Ascending aorta (tissue), 2 donors: Measurements from ENCODE around the gene ADCY9. TPM values are rescaled to one million over a fixed set of nuclear protein-coding genes. Genes with fewer than 3 reads are reported as not detected.

Experiments
- DNase-seq, 2 donors: peaks; one replicate each; pipeline ENCODE4 v3.0.0-alpha.2; 2019; ENCODE audit warnings: low spot score in 2 of 2
- H3K27ac ChIP-seq, 2 donors: fragments of 200-600 bp; sonication (generic); one replicate each; pipeline ENCODE4 v1.5.1; 2016 to 2017; ENCODE audit warnings: mild to moderate bottlenecking in 1 of 2
- H3K27me3 ChIP-seq: fragments of 200-600 bp; sonication (generic); one replicate; pipeline ENCODE4 v1.5.1; 2017
- H3K36me3 ChIP-seq, 2 donors: fragments of 200-600 bp; sonication (generic); one replicate each; pipeline ENCODE4 v1.5.1; 2016
- H3K4me1 ChIP-seq, 2 donors: fragments of 200-600 bp; sonication (generic); one replicate each; pipeline ENCODE4 v1.5.1; 2016 to 2017; ENCODE audit warnings: mild to moderate bottlenecking in 1 of 2
- H3K4me3 ChIP-seq, 2 donors: fragments of 200-600 bp; sonication (generic); one replicate each; pipeline ENCODE4 v1.5.1; 2016 to 2017; ENCODE audit warnings: mild to moderate bottlenecking in 1 of 2
- H3K9me3 ChIP-seq, 2 donors: fragments of 200-600 bp; sonication (generic); one replicate each; pipeline ENCODE4 v1.5.1; 2016
- intact Hi-C: fragments of 100-400 bp; cut with DNase I; formaldehyde crosslinking; loops from one replicate; pipeline ENCODE4 v1.15.1; 2023
- total RNA-seq: library from RNA; depleted of rRNA; stranded (reverse); fragments of >200 nt; gene quantifications from one replicate; pipeline ENCODE4 v1.1.0, GENCODE V29; 2016
- TF ChIP-seq, protein P1 (sequence below), 3 experiments: fragments of 200-600 bp in 2 of 3; fragments of 450-650 bp in 1 of 3; sonication (generic) in 2 of 3; IDR thresholded peaks; one replicate each; pipeline ENCODE4 v1.5.1; 2016 to 2019; ENCODE audit warnings: antibody characterized with exemption in 3 of 3, mild to moderate bottlenecking in 1 of 3, moderate library complexity in 1 of 3

The ADCY9 gene
- total RNA-seq, 1 donor from 2014 or later: 49.7 TPM

DNA sequence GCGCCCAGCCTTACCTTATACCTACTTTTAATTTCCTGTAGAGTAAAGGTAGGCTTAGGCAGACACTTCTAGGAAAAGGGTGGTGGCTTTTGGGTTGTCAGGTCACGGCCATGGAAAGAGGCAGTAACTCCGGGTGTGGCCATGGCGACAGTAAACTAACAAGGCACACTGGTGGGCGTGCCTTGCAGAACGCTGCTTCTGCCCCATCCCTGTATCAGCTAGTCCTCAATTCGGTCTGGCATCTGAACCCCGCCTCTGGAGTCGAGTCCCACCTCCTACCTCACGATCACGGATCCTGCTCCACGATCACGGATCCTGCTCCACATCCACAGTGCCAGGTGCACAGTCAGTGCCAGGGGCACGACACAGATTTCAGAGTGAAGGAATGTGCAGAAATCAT is 5.6 kb downstream of the ADCY9 start:
- no peak for DNase-seq
- Histone ChIP-seq H3K27ac (peak overlapping the region; percentile 6 to 39), H3K4me1 (peaks cover 0 to 25% of the 10 kb centered on the region in 2 donors), H3K4me3 (peak overlapping the region; percentile 89 to 95), H3K9me3 (no peaks in the 10 kb centered on the region), H3K36me3 (no peaks in the 10 kb centered on the region), H3K27me3 (no peaks in the 10 kb centered on the region)
- intact Hi-C loops: loop anchor here (5.0 kb wide), 1 partner anchor 93 kb away; no protein-coding TSS in a partner anchor
- TF ChIP-seq, protein P1, sequence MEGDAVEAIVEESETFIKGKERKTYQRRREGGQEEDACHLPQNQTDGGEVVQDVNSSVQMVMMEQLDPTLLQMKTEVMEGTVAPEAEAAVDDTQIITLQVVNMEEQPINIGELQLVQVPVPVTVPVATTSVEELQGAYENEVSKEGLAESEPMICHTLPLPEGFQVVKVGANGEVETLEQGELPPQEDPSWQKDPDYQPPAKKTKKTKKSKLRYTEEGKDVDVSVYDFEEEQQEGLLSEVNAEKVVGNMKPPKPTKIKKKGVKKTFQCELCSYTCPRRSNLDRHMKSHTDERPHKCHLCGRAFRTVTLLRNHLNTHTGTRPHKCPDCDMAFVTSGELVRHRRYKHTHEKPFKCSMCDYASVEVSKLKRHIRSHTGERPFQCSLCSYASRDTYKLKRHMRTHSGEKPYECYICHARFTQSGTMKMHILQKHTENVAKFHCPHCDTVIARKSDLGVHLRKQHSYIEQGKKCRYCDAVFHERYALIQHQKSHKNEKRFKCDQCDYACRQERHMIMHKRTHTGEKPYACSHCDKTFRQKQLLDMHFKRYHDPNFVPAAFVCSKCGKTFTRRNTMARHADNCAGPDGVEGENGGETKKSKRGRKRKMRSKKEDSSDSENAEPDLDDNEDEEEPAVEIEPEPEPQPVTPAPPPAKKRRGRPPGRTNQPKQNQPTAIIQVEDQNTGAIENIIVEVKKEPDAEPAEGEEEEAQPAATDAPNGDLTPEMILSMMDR (IDR thresholded peaks at IDR 0.05): no peak

DNA sequence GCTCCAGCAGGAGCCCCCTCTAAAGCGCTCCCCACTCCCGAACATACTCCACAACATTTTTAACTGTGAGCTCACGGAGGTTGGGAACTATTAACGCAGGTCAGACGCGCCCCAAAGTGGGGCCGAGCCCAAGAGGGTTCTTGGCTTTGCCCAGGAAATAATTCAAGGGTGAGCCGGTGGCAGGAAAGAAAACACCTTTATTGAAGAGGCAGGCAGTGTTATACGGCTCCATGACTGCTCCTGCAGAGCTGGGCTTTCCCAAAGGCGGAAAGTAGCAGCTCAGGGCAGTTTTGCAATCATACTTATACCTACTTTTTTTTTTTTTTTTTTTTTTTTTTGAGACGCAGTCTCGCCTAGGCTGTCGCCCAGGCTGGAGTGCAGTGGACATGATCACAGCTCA is 6.2 kb downstream of the ADCY9 start:
- no peaks in the 10 kb centered on the region for H3K36me3 ChIP-seq
- H3K27ac ChIP-seq: peak overlapping the region in 1 of 2 donors; percentile 19
- no peaks in the 10 kb centered on the region for H3K9me3 ChIP-seq
- peaks cover 0 to 25% of the 10 kb centered on the region in 2 donors for H3K4me1 ChIP-seq
- intact Hi-C loops: loop anchor here (5.0 kb wide), 1 partner anchor 93 kb away; no protein-coding TSS in a partner anchor
- no peak for DNase-seq
- no peaks in the 10 kb centered on the region for H3K27me3 ChIP-seq
- no peak overlapping the region for H3K4me3 ChIP-seq
- TF ChIP-seq, protein P1 (IDR thresholded peaks at IDR 0.05): no peak

DNA sequence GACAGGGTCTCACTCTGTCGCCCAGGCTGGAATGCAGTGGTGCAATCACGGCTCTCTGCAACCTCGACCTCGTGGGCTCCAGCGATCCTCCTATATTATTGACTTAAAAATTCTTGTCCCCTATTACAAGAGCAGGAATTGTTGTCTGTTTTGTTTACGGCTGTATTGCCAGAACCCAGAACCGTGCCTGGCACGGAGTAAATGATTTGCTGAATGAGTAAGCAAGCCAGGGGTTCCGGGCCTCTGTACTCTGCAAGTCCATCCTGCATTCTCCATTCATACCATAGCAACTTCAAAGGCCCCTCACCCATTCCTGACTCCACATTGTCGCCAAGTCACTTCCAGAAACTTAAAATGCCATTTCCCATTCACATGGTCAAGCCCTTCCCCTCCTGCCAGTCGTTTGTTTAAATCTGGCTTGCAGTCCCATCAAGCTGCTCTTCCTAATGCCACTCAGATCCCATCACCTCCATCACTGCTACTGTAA is 6.9 kb downstream of the ADCY9 start:
- Histone ChIP-seq H3K27me3 (no peaks in the 10 kb centered on the region), H3K4me3 (no peak overlapping the region), H3K9me3 (no peaks in the 10 kb centered on the region), H3K36me3 (no peaks in the 10 kb centered on the region), H3K4me1 (peaks cover 0 to 25% of the 10 kb centered on the region in 2 donors), H3K27ac (peak overlapping the region in 1 of 2 donors; percentile 19)
- intact Hi-C loops: no loop called here
- TF ChIP-seq, protein P1 (IDR thresholded peaks at IDR 0.05): no peak
- DNase-seq: no peak

DNA sequence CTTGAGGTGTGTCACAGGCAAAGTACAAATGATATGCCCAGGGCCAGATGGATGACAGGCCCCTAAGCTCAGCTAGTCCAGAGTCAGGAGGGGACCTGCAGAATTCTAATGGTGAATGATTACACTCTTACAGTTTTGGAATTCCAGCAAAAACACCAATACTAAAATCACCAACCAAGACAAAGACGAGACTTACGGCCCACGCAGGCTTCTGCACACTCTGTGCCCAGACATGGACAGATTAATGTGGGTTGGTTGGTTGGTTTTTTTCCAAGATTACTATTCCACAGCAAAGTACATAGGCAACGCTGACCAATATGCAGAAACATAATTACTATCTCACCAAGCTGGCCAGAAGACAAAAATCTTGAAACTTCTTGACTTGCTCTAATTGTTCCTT is 9.7 kb downstream of the ADCY9 start:
- Histone ChIP-seq H3K36me3 (no peaks in the 10 kb centered on the region), H3K4me3 (no peak overlapping the region), H3K27ac (peak overlapping the region; percentile 52 to 53), H3K4me1 (peaks cover under 1 to 18% of the 10 kb centered on the region in 2 donors), H3K9me3 (no peaks in the 10 kb centered on the region), H3K27me3 (no peaks in the 10 kb centered on the region)
- TF ChIP-seq, protein P1 (IDR thresholded peaks at IDR 0.05): no peak
- no peak for DNase-seq
- intact Hi-C loops: no loop called here

DNA sequence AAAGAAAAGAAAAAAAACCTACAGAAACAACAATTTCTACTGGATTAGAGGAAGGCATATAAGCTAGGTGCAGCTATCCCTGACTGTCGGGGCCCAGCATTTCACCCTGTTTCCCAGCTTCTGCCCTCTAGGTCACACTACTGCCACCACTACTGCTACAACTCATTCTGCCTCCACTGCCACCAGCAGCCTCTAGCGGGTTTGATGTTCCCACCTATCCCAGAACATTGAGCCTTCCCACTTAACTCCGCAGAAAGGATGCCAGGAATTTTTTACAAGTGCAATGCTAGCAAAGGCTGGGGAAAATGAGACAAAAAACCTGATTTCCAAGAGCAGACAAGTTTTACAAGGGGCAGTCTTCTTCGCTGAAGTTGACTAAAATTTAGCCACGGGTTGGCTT is 10.4 kb downstream of the ADCY9 start:
- no peaks in the 10 kb centered on the region for H3K9me3 ChIP-seq
- peak overlapping the region in 1 of 2 donors; percentile 53 for H3K27ac ChIP-seq
- H3K27me3 ChIP-seq: no peaks in the 10 kb centered on the region
- H3K4me1 ChIP-seq: peaks cover 4 to 20% of the 10 kb centered on the region in 2 donors
- TF ChIP-seq, protein P1 (IDR thresholded peaks at IDR 0.05): no peak
- intact Hi-C loops: no loop called here
- DNase-seq: no peak
- no peak overlapping the region for H3K4me3 ChIP-seq
- H3K36me3 ChIP-seq: no peaks in the 10 kb centered on the region

DNA sequence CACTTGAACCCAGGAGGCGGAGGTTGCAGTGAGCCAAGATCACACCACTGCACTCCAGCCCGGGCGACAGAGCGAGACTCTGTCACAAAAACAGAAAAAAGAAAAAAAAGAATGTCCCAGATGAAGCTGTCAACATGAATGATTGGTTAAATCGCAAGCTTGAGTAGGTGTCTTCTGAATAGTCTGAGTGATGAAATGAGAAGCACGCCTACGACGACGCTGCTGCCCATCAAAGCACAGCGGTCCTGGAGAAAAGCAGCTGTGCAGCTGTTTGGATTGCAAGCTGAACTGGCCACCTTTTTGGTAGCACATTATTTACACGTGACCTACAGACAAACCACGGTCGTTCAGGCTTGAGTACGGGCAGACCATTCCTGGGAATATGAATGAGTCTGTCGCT is 12.5 kb downstream of the ADCY9 start:
- no peak for DNase-seq

More for the DNA sequence above, 12.5 kb downstream of the ADCY9 start:
- Histone ChIP-seq H3K4me1 (peaks cover 4 to 5% of the 10 kb centered on the region in 2 donors), H3K36me3 (no peaks in the 10 kb centered on the region), H3K9me3 (no peaks in the 10 kb centered on the region), H3K27me3 (no peaks in the 10 kb centered on the region), H3K4me3 (no peak overlapping the region), H3K27ac (no peak overlapping the region)
- TF ChIP-seq, protein P1 (IDR thresholded peaks at IDR 0.05): no peak
- intact Hi-C loops: no loop called here
